GM12878 (cell line): Measurements from ENCODE around the gene NAMPT.

ENCODE experiments used
- CREM ChIP-seq: IDR thresholded peaks from 2 replicates; pipeline ENCODE4 v1.6.1; 2014; ENCODE audit warnings: antibody characterized with exemption, low read depth
- GABPA ChIP-seq: IDR thresholded peaks from 2 replicates; pipeline ENCODE4 v1.6.1; 2014; ENCODE audit warnings: antibody characterized with exemption, low read depth, mild to moderate bottlenecking, inconsistent platforms
- JUND ChIP-seq: IDR thresholded peaks from 2 replicates; pipeline ENCODE4 v1.6.1; 2012; ENCODE audit warnings: low read depth, mild to moderate bottlenecking, low read length, improper control_type of control experiment, moderate library complexity
- KDM1A ChIP-seq: fragments of 200-600 bp; sonication (generic); IDR thresholded peaks from 2 replicates; pipeline ENCODE4 v1.6.1; 2016; ENCODE audit warnings: borderline replicate concordance
- MXI1 ChIP-seq: fragments of 150-350 bp; IDR thresholded peaks from 2 replicates; pipeline ENCODE4 v1.6.1; 2011; ENCODE audit warnings: low read depth, mild to moderate bottlenecking, inconsistent platforms, low read length, improper control_type of control experiment
- POLR2A ChIP-seq: IDR thresholded peaks from 2 replicates; pipeline ENCODE4 v1.6.1; 2011; ENCODE audit warnings: low read depth, mild to moderate bottlenecking, low read length
- POU2F2 ChIP-seq: IDR thresholded peaks from 3 replicates; pipeline ENCODE4 v1.6.1; 2011; ENCODE audit warnings: low read depth, mild to moderate bottlenecking, low read length, borderline replicate concordance
- REST ChIP-seq: IDR thresholded peaks from 2 replicates; pipeline ENCODE4 v1.6.1; 2012; ENCODE audit warnings: mild to moderate bottlenecking, low read depth, low read length
- TARDBP ChIP-seq: IDR thresholded peaks from 2 replicates; pipeline ENCODE4 v1.6.1; 2016; ENCODE audit warnings: borderline replicate concordance
- USF1 ChIP-seq: IDR thresholded peaks from 2 replicates; pipeline ENCODE4 v1.6.1; 2011; ENCODE audit warnings: borderline replicate concordance, low read depth, mild to moderate bottlenecking, moderate library complexity, mixed read lengths, low read length; ENCODE audit not compliant: insufficient read depth; ENCODE audit errors: extremely low read length
- ZBTB33 ChIP-seq: fragments of 450-650 bp; IDR thresholded peaks from 2 replicates; pipeline ENCODE4 v1.6.1; 2017; ENCODE audit warnings: mild to moderate bottlenecking
- ZNF207 ChIP-seq: fragments of 450-650 bp; IDR thresholded peaks from 2 replicates; pipeline ENCODE4 v1.6.1; 2014; ENCODE audit warnings: antibody characterized with exemption, mild to moderate bottlenecking, borderline replicate concordance
- TF ChIP-seq, protein P1 (sequence below), 3 experiments: IDR thresholded peaks in 2 of 3; conservative IDR thresholded peaks in 1 of 3; 2 replicates each; pipeline ENCODE4 v1.5.1; 2011; ENCODE audit warnings: low read depth in 3 of 3, low read length in 3 of 3, mild to moderate bottlenecking in 3 of 3, control low read depth in 2 of 3, moderate library complexity in 2 of 3, inconsistent platforms in 1 of 3, mixed read lengths in 1 of 3; ENCODE audit not compliant: control insufficient read depth in 2 of 3, insufficient read depth in 1 of 3; ENCODE audit errors: extremely low read depth in 1 of 3

GRCh38 chr7:106288263-106288662 is 3.5 kb upstream of the NAMPT start:
- TF ChIP-seq POLR2A (no peak), ZNF207 (no peak), KDM1A (no peak), MXI1 (no peak), ZBTB33 (no peak), REST (no peak), JUND (no peak), USF1 (no peak), POU2F2 (no peak), TARDBP (no peak), GABPA (no peak), CREM (no peak)
- TF ChIP-seq, protein P1, sequence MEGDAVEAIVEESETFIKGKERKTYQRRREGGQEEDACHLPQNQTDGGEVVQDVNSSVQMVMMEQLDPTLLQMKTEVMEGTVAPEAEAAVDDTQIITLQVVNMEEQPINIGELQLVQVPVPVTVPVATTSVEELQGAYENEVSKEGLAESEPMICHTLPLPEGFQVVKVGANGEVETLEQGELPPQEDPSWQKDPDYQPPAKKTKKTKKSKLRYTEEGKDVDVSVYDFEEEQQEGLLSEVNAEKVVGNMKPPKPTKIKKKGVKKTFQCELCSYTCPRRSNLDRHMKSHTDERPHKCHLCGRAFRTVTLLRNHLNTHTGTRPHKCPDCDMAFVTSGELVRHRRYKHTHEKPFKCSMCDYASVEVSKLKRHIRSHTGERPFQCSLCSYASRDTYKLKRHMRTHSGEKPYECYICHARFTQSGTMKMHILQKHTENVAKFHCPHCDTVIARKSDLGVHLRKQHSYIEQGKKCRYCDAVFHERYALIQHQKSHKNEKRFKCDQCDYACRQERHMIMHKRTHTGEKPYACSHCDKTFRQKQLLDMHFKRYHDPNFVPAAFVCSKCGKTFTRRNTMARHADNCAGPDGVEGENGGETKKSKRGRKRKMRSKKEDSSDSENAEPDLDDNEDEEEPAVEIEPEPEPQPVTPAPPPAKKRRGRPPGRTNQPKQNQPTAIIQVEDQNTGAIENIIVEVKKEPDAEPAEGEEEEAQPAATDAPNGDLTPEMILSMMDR (IDR thresholded peaks at IDR 0.05 in 2 of 3, conservative IDR thresholded peaks at IDR 0.05 in 1 of 3; ENCODE audit: control insufficient read depth in 2 of 3, extremely low read depth in 1 of 3, insufficient read depth in 1 of 3, low read depth in 3 of 3, low read length in 3 of 3), result no peak
